Kidney (tissue), 22 donors: ENCODE results near the gene BECN2. TPM values are rescaled to one million over a fixed set of nuclear protein-coding genes. Genes with fewer than 3 reads are reported as not detected.

Experiments used
- DNase-seq, 5 donors: peaks; one replicate each; pipeline ENCODE4 v3.0.0-alpha.2; 2013 to 2020
- FAIRE-seq: peaks from 2 replicates; lab custom pipeline; 2012; peaks lifted over from hg19 to GRCh38; lab: Jason Lieb, UNC
- H3K27ac ChIP-seq, 2 donors: one replicate each; pipeline ENCODE4 v1.7.0; 2013; ENCODE audit warnings: low read depth in 2 of 2, low read length in 2 of 2, inconsistent platforms in 1 of 2
- H3K27me3 ChIP-seq: one replicate; pipeline ENCODE4 v1.7.1; 2013; ENCODE audit warnings: low read length, inconsistent platforms; ENCODE audit not compliant: control insufficient read depth, insufficient read depth
- H3K36me3 ChIP-seq, 3 donors: one replicate each; pipeline versions ENCODE4 v1.7.0 to v1.7.1; 2013; ENCODE audit warnings: low read length in 3 of 3, control low read depth in 1 of 3, inconsistent platforms in 1 of 3; ENCODE audit not compliant: insufficient read depth in 3 of 3, control insufficient read depth in 2 of 3
- H3K4me1 ChIP-seq, 3 donors: one replicate each; pipeline versions ENCODE4 v1.7.0 to v1.7.1; 2013; ENCODE audit warnings: low read length in 3 of 3, inconsistent platforms in 1 of 3, low read depth in 1 of 3; ENCODE audit not compliant: control insufficient read depth in 2 of 3, insufficient read depth in 2 of 3
- H3K4me3 ChIP-seq, 3 donors: one replicate each; pipeline versions ENCODE4 v1.7.0 to v1.8.1; 2013; ENCODE audit warnings: low read length in 3 of 3, control low read depth in 1 of 3, inconsistent platforms in 1 of 3
- H3K9ac ChIP-seq, 3 donors: one replicate each; pipeline versions ENCODE4 v1.7.0 to v1.7.1; 2013; ENCODE audit warnings: low read length in 3 of 3, control low read depth in 1 of 3, inconsistent platforms in 1 of 3
- H3K9me3 ChIP-seq, 3 donors: one replicate each; pipeline versions ENCODE4 v1.7.0 to v1.7.1; 2013; ENCODE audit warnings: low read length in 3 of 3, control low read depth in 1 of 3, inconsistent platforms in 1 of 3; ENCODE audit not compliant: control insufficient read depth in 2 of 3, insufficient read depth in 1 of 3
- intact Hi-C: fragments of 100-400 bp; cut with DNase I; formaldehyde crosslinking; loops from one replicate; pipeline ENCODE4 v1.11.1; 2022
- long read RNA-seq, 10 donors: library from polyadenylated mRNA in 1 of 10; unstranded in 1 of 10; transcript quantifications; one replicate each; pipeline ENCODE4 v2.0.0 and lab custom pipeline, GENCODE V29; 2021 to 2026
- polyA plus RNA-seq: library from polyadenylated mRNA; stranded (reverse); fragments of 350-450 nt; fragmentation: Illumina TruSeq; extraction: RNeasy Lipid Tissue Mini Kit (QIAGEN cat#74804); gene quantifications from one replicate; pipeline ENCODE4 v1.2.3, GENCODE V29; 2014; ENCODE audit warnings: low read depth, low replicate concordance; ENCODE audit not compliant: insufficient read depth
- total RNA-seq: library from RNA; stranded (reverse); fragmentation: NEBNext Ultra II Directional; extraction: Animal tissue kit (Norgen Biotek cat#: 25700); gene quantifications from one replicate; pipeline ENCODE4 v1.2.1, GENCODE V29; 2021
- TF ChIP-seq, protein P1 (sequence below): IDR thresholded peaks from 3 replicates; pipeline ENCODE4 v1.5.1; 2012; ENCODE audit warnings: mild to moderate bottlenecking, moderate library complexity, borderline replicate concordance; ENCODE audit not compliant: insufficient read depth; ENCODE audit errors: extremely low read depth
- donor health status: control.
- donor health status: control.
- donor health status: control.
- donor health status: control.
- donor health status: control.
- donor health status: DM: yes; HTN: yes; CAD: no.
- donor health status: Normal renal cell carcinoma (clear cell type).

The BECN2 gene, protein sequence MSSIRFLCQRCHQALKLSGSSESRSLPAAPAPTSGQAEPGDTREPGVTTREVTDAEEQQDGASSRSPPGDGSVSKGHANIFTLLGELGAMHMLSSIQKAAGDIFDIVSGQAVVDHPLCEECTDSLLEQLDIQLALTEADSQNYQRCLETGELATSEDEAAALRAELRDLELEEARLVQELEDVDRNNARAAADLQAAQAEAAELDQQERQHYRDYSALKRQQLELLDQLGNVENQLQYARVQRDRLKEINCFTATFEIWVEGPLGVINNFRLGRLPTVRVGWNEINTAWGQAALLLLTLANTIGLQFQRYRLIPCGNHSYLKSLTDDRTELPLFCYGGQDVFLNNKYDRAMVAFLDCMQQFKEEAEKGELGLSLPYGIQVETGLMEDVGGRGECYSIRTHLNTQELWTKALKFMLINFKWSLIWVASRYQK
- total RNA-seq, result not detected
- polyA plus RNA-seq, result not detected
- long read RNA-seq, donor 1, result 0 reads
- long read RNA-seq, donor 2, result 0 reads
- long read RNA-seq, donor 3, result 0 reads
- long read RNA-seq, donor 4, result 0 reads
- long read RNA-seq, donor 5, result 0 reads
- long read RNA-seq, donor 6, result 0 reads
- long read RNA-seq, donor 7, result 0 reads
- long read RNA-seq, donor 8, partial matches to known transcripts, result 0 of 1 reads
- long read RNA-seq, donor 8, other reads (novel, unspliced or antisense), result 0 of 1 reads
- long read RNA-seq, donor 9, result 0 reads
- long read RNA-seq, donor 10, result 0 reads

GRCh38 chr1:241957692-241958494, at the start of gene BECN2:
TSS of gene BECN2 (plus strand) at chr1:241957767. CDS start at chr1:241957767, 0 bp downstream.
- no peak within 1 kb of the TSS for H3K27ac ChIP-seq
- intact Hi-C loops, result no loop called here
- H3K9me3 ChIP-seq, result no peaks in the 10 kb centered on the region
- DNase-seq, result no peak
- TF ChIP-seq, protein P1, sequence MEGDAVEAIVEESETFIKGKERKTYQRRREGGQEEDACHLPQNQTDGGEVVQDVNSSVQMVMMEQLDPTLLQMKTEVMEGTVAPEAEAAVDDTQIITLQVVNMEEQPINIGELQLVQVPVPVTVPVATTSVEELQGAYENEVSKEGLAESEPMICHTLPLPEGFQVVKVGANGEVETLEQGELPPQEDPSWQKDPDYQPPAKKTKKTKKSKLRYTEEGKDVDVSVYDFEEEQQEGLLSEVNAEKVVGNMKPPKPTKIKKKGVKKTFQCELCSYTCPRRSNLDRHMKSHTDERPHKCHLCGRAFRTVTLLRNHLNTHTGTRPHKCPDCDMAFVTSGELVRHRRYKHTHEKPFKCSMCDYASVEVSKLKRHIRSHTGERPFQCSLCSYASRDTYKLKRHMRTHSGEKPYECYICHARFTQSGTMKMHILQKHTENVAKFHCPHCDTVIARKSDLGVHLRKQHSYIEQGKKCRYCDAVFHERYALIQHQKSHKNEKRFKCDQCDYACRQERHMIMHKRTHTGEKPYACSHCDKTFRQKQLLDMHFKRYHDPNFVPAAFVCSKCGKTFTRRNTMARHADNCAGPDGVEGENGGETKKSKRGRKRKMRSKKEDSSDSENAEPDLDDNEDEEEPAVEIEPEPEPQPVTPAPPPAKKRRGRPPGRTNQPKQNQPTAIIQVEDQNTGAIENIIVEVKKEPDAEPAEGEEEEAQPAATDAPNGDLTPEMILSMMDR, result no peak
- no peak within 1 kb of the TSS for H3K9ac ChIP-seq
- H3K27me3 ChIP-seq, result no peaks in the 10 kb centered on the region
- H3K4me1 ChIP-seq, result no peaks in the 10 kb centered on the region
- H3K4me3 ChIP-seq, result no peak within 1 kb of the TSS
- FAIRE-seq, result no peak
- no peaks in the 10 kb centered on the region for H3K36me3 ChIP-seq

GRCh38 chr1:241916196-241916595, 41.4 kb upstream of the BECN2 start:
- FAIRE-seq, result no peak
- no peaks in the 10 kb centered on the region for H3K27me3 ChIP-seq
- TF ChIP-seq, protein P1, result no peak

DNA sequence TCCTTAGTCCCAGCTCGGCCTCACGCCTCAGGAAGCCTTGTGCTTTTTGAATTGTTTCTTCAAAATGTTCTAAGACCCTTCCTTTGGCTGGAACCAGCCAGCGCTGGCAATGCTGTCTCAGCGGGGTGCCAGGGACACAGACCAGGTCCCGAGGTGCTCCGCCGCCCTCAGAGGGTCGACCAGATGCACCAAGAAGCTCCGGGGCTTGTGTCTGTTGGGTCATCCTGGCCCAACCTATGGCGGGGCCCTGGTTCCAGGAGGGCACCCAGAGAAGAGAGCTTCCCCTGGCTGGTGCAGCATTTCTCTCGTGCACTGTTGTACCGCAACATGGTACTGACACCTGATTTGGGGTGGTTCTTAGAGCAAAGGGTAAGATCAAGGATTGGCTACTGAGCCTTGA, 40.1 kb upstream of the BECN2 start:
- Histone ChIP-seq H3K4me1 (no peaks in the 10 kb centered on the region), H3K27ac (no peak overlapping the region), H3K9ac (no peak overlapping the region), H3K27me3 (no peaks in the 10 kb centered on the region), H3K36me3 (no peaks in the 10 kb centered on the region), H3K9me3 (no peaks in the 10 kb centered on the region), H3K4me3 (no peak overlapping the region)
- TF ChIP-seq, protein P1, result no peak
- FAIRE-seq (no peak), DNase-seq (no peak)
- intact Hi-C loops, result no loop called here

More at GRCh38 chr1:241916196-241916595, 41.4 kb upstream of the BECN2 start:
- Histone ChIP-seq H3K9me3 (no peaks in the 10 kb centered on the region), H3K27ac (no peak overlapping the region), H3K9ac (no peak overlapping the region), H3K36me3 (no peaks in the 10 kb centered on the region), H3K4me1 (no peaks in the 10 kb centered on the region), H3K4me3 (no peak overlapping the region)
- intact Hi-C loops, result no loop called here
- no peak for DNase-seq
